HEK293T (cell line): Measurements from ENCODE around the gene CACNA1C.

ENCODE experiments used
- CTCF ChIA-PET: fragments of 350-600 bp; formaldehyde crosslinking; extraction: SDS; loops from one replicate; lab custom pipeline; 2021; ENCODE audit warnings: antibody characterized with exemption, inconsistent platforms; lab: Yijun Ruan, JAX
- POLR2A ChIA-PET: fragments of 350-600 bp; formaldehyde crosslinking; extraction: SDS; loops from one replicate; lab custom pipeline; 2020; ENCODE audit warnings: antibody characterized with exemption, inconsistent platforms; lab: Yijun Ruan, JAX
- DNase-seq: peaks from one replicate; pipeline ENCODE4 v3.0.0; 2012; ENCODE audit warnings: mixed read lengths; ENCODE audit errors: extremely low spot score
- ARNT ChIP-seq: fragments of 450-650 bp; IDR thresholded peaks from 2 replicates; pipeline ENCODE4 v1.6.1; 2017; ENCODE audit warnings: mild to moderate bottlenecking
- BHLHE40 ChIP-seq: fragments of 450-650 bp; IDR thresholded peaks from 2 replicates; pipeline ENCODE4 v1.6.1; 2016; ENCODE audit warnings: mild to moderate bottlenecking, moderate library complexity, borderline replicate concordance
- CTBP1 ChIP-seq: fragments of 450-650 bp; IDR thresholded peaks from 2 replicates; pipeline ENCODE4 v1.6.1; 2016; ENCODE audit warnings: borderline replicate concordance
- ELF4 ChIP-seq: fragments of 450-650 bp; IDR thresholded peaks from 2 replicates; pipeline ENCODE4 v1.6.1; 2017; ENCODE audit warnings: antibody characterized with exemption
- FOXA1 ChIP-seq: fragments of 450-650 bp; IDR thresholded peaks from 2 replicates; pipeline ENCODE4 v1.6.1; 2016; ENCODE audit warnings: mild to moderate bottlenecking
- FOXK2 ChIP-seq: fragments of 450-650 bp; IDR thresholded peaks from 2 replicates; pipeline ENCODE4 v1.6.1; 2016; ENCODE audit warnings: mild to moderate bottlenecking
- FOXM1 ChIP-seq: fragments of 450-650 bp; IDR thresholded peaks from 2 replicates; pipeline ENCODE4 v1.6.1; 2017; ENCODE audit warnings: mild to moderate bottlenecking, borderline replicate concordance
- HDGF ChIP-seq: fragments of 450-650 bp; IDR thresholded peaks from 2 replicates; pipeline ENCODE4 v1.6.1; 2017; ENCODE audit warnings: antibody characterized with exemption, borderline replicate concordance
- L3MBTL2 ChIP-seq: fragments of 450-650 bp; conservative IDR thresholded peaks from 2 replicates; pipeline ENCODE4 v1.6.1; 2016; ENCODE audit warnings: mild to moderate bottlenecking
- LEF1 ChIP-seq: fragments of 450-650 bp; IDR thresholded peaks from 2 replicates; pipeline ENCODE4 v1.6.1; 2017; ENCODE audit warnings: mild to moderate bottlenecking, borderline replicate concordance
- NFRKB ChIP-seq: fragments of 450-650 bp; IDR thresholded peaks from 2 replicates; pipeline ENCODE4 v1.6.1; 2016; ENCODE audit warnings: mild to moderate bottlenecking, moderate library complexity
- SP1 ChIP-seq: fragments of 450-650 bp; IDR thresholded peaks from 2 replicates; pipeline ENCODE4 v1.6.1; 2017
- SUZ12 ChIP-seq: fragments of 450-650 bp; IDR thresholded peaks from 2 replicates; pipeline ENCODE4 v1.6.1; 2016; ENCODE audit warnings: mild to moderate bottlenecking
- TARDBP ChIP-seq: fragments of 450-650 bp; IDR thresholded peaks from 2 replicates; pipeline ENCODE4 v1.6.1; 2016
- ZNF384 ChIP-seq: fragments of 450-650 bp; IDR thresholded peaks from 2 replicates; pipeline ENCODE4 v1.6.1; 2016
- TF ChIP-seq, protein P1 (sequence below): fragments of 450-650 bp; IDR thresholded peaks from 2 replicates; pipeline ENCODE4 v1.6.1; 2016

CACNA1C gene

DNA sequence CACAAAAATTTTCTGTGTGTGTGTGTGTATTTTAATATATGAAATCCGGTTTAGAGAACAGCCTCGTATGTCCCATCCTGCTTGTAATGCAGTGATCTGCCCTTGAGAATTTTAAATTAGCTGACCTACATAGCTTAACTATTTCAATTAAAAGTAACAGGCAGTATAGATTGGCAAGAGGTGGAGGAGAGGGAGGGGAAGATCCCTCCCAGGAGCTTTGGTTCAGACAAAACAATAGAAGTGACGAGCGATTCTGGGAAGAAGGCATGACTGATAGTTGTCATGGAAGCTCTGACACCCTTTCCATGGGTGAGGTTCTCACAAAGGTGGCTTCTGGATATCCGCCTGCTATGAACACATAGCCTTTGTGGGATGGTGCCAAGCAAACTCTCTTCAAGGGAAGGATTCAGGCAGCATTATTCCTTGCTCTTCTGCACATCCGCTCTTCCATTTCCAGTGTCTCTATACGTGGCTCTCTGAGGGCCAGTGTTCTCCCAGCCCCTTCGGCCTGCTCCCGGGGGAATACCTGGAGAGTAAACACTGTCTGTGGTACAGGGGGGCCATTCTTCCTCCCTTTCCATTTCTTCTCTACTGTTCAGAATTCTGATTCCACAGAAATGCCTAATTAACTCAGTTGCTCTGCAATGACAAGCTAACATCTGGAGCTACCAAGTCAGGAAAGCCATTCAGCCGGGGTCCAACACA lies 182.0 kb downstream of the CACNA1C start:
- no peak for DNase-seq
- TF ChIP-seq HDGF (no peak), ELF4 (no peak), TARDBP (no peak), FOXM1 (no peak), FOXA1 (no peak), SP1 (no peak), SUZ12 (no peak), ARNT (no peak), L3MBTL2 (no peak), ZNF384 (no peak), LEF1 (no peak), FOXK2 (no peak), NFRKB (no peak), CTBP1 (no peak)
- ChIA-PET POLR2A (interaction anchor here (1.1 kb wide), 1 partner anchor 8 kb away, joined by 3 read pairs; no protein-coding TSS in a partner anchor), CTCF (no interaction called here)

DNA sequence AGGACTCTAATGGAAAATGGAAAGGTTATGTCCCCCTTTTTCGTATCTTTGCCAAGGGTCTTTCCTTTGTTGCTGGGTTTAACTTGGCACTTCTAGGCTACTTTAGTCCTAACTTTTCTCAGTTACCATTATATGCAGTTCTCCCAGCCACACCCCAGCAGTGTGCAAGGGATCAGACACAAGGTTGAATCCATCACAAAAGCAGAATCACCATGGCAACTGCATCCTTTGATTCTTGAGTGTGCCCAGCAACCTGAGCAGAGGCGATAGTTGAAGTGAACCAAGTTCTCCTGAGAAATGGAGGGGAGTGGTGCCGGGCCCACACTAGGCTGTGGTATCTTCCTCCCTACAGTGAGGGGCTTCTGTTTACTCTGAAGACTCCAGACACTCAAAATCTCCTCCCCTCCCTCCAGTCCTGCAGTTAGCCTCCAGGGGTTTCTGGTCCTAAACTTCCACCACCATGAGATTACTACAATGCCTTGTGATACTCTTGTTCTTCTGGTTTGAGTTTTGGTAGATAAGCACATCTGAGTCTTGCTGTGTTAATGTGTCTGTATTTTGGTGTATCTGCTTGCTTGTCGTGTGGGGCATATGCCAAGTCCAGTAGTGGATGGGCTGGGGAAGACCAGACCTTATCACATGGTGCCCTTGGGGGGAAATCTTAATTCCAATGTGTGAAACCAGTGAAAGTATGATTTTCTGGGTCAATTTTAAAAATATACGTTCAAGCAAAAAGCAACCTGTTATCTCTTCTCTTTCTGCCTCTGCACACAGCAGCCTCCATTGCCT lies 183.9 kb downstream of the CACNA1C start:
- ChIA-PET CTCF (no interaction called here), POLR2A (no interaction called here)
- no peak for DNase-seq
- no peak for TF ChIP-seq FOXK2
- TF ChIP-seq LEF1: no peak
- no peak for TF ChIP-seq NFRKB
- TF ChIP-seq ARNT: no peak
- TF ChIP-seq BHLHE40: no peak
- no peak for TF ChIP-seq TARDBP
- no peak for TF ChIP-seq SP1
- no peak for TF ChIP-seq HDGF
- no peak for TF ChIP-seq FOXM1
- TF ChIP-seq CTBP1: no peak
- TF ChIP-seq L3MBTL2: no peak
- TF ChIP-seq, protein P1, sequence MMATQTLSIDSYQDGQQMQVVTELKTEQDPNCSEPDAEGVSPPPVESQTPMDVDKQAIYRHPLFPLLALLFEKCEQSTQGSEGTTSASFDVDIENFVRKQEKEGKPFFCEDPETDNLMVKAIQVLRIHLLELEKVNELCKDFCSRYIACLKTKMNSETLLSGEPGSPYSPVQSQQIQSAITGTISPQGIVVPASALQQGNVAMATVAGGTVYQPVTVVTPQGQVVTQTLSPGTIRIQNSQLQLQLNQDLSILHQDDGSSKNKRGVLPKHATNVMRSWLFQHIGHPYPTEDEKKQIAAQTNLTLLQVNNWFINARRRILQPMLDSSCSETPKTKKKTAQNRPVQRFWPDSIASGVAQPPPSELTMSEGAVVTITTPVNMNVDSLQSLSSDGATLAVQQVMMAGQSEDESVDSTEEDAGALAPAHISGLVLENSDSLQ: no peak
- no peak for TF ChIP-seq SUZ12
- no peak for TF ChIP-seq ZNF384

DNA sequence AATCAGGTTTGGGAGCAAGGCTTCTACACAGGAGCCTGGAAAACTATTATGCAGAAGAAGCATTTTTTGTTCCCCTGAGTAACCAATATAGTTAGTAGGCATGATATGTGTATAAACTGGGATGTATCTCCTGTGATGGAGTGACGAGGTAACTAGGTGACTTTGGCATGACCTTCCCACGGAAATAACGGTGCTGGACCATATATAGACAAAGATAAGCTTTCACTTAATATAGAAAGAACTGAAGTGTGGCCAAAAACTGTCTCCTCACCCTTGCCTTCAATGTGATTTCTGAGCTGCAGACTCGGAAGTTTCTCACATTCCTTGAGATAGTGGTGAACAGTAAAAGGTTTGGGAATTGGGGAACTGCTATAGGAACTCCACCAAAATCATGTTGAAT lies 185.3 kb downstream of the CACNA1C start:
- DNase-seq: no peak
- TF ChIP-seq BHLHE40 (no peak), SP1 (no peak), LEF1 (no peak), FOXA1 (no peak), ZNF384 (no peak), ELF4 (no peak), FOXM1 (no peak), ARNT (no peak), NFRKB (no peak)
- TF ChIP-seq, protein P1: no peak
- ChIA-PET POLR2A (no interaction called here), CTCF (no interaction called here)

DNA sequence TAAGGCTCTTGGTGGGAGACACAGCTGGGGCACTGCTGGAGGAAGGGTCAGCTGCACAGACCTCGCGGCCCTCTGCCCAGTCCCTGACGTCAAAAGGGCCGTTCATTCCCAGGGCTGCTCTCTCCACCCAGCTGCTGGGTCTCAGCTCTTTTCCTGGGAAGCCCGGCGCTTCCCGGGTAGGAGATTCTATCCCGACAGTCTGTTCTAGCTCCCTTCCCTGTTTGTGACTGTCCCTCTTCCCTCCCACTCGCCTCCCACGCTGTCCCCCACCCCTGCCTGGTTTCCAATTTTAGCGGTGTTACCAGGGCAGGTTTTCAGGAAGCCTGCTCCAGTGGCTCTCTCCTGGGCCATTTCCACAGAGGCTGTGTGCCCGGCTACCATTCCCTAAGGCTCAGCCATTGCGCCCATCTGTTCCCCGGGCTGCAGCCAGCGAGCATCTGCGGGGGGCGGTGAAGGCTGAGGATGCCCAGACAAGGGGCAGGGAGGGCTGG lies 186.6 kb downstream of the CACNA1C start:
- CTCF ChIA-PET: interaction anchor here (0.9 kb wide), 1 partner anchor 182 kb away, joined by 3 read pairs; no protein-coding TSS in a partner anchor
- DNase-seq: no peak
- POLR2A ChIA-PET: no interaction called here
- TF ChIP-seq LEF1 (no peak), TARDBP (no peak), ARNT (no peak), L3MBTL2 (no peak), NFRKB (no peak), FOXK2 (no peak), CTBP1 (no peak), FOXA1 (no peak), HDGF (no peak), ZNF384 (no peak), SUZ12 (no peak), FOXM1 (no peak)

DNA sequence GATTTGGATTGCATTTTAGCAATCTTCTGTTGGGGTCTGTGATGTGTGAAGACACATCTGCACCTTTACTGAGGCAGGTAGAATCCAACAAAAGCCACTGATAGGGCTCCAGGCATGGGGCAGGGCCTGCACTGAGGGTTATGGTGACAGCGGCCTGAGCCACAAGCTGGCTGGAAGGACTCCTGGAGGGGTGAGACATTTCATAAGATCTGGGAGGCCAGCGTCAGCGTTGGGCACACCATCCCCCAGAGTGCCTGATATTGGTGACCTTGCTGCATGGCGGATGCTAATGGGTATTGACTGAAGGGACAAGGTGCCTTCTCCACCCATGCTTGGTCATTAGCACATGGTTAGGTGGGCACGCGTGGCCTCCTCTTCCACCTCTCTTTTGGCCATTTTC lies 187.6 kb downstream of the CACNA1C start:
- POLR2A ChIA-PET: no interaction called here
- TF ChIP-seq, protein P1: no peak
- TF ChIP-seq FOXM1 (no peak), SUZ12 (no peak), ELF4 (no peak), SP1 (no peak), ZNF384 (no peak), FOXA1 (no peak), L3MBTL2 (no peak), HDGF (no peak), ARNT (no peak)
- no peak for DNase-seq
- CTCF ChIA-PET: no interaction called here

DNA sequence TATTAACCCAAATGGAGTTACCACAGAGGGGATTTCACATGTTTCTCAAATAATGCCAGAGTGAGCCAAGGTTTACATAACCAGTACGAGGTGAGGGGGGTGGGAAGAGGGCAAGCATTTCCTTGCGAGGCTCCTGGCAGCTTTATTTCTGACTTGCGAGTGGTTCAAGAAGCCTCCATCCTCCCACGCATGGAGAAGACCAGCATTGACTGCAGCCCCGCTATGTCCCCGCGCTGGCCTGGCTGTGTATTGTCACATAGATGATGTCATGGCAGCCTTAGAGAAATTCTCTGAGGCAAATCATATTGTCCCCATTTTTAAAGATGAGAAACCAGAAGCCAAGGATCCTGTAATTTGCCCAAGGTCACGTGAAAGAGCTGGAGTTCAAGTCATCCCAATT lies 188.2 kb downstream of the CACNA1C start:
- no peak for DNase-seq
- TF ChIP-seq LEF1: no peak
- no peak for TF ChIP-seq L3MBTL2
- no peak for TF ChIP-seq ELF4
- TF ChIP-seq CTBP1: no peak
- no peak for TF ChIP-seq FOXA1
- no peak for TF ChIP-seq BHLHE40
- no peak for TF ChIP-seq SP1
- TF ChIP-seq TARDBP: no peak
- no peak for TF ChIP-seq ARNT
- ChIA-PET CTCF (no interaction called here), POLR2A (no interaction called here)
